WTC11 (cell line): Measurements from ENCODE around the gene MED26. TPM values are rescaled to one million over a fixed set of nuclear protein-coding genes. Genes with fewer than 3 reads are reported as not detected.

Source experiments
- ATAC-seq: fragments of 200-7000 bp; cut with Tn5 transposase; 2 replicates; pipeline ENCODE4 v1.10.0; 2021; ENCODE audit warnings: mild to moderate bottlenecking, moderate library complexity
- CTCF ChIA-PET: fragments of 300-600 bp; sonication (Branson Sonifier 250); formaldehyde crosslinking; loops from one replicate; lab custom pipeline; 2021; ENCODE audit warnings: antibody characterized with exemption; lab: Charles Lee
- POLR2A ChIA-PET: fragments of 350-600 bp; sonication (Branson Sonifier 250); formaldehyde crosslinking; loops from one replicate; lab custom pipeline; 2021; ENCODE audit warnings: antibody characterized with exemption; lab: Charles Lee
- DNase-seq: peaks from one replicate; pipeline ENCODE4 v3.0.0; 2021; ENCODE audit warnings: low spot score
- H3K27ac Mint-ChIP-seq: 2 replicates; pipeline ENCODE4 v1.8.0; 2021; ENCODE audit warnings: mixed read lengths
- H3K27me3 Mint-ChIP-seq: 2 replicates; pipeline ENCODE4 v1.8.0; 2021; ENCODE audit warnings: low read depth, mild to moderate bottlenecking, moderate library complexity, mixed read lengths
- H3K36me3 Mint-ChIP-seq: 2 replicates; pipeline ENCODE4 v1.8.0; 2021; ENCODE audit warnings: mixed read lengths
- H3K4me1 Mint-ChIP-seq: 2 replicates; pipeline ENCODE4 v1.8.0; 2022; ENCODE audit warnings: mixed read lengths
- H3K4me3 Mint-ChIP-seq: 2 replicates; pipeline ENCODE4 v1.8.0; 2021; ENCODE audit warnings: mild to moderate bottlenecking, moderate library complexity, mixed read lengths
- H3K9me3 Mint-ChIP-seq: 2 replicates; pipeline ENCODE4 v1.8.0; 2021; ENCODE audit warnings: mixed read lengths
- IRF2 ChIP-seq: sonication (generic); formaldehyde crosslinking; IDR thresholded peaks from 2 replicates; pipeline ENCODE4 v1.8.0; 2022; ENCODE audit warnings: low read depth, missing genetic modification reagents, borderline replicate concordance
- MXD4 ChIP-seq: fragments of 250-450 bp; sonication (Bioruptor Pico); IDR thresholded peaks from 2 replicates; pipeline ENCODE4 v1.8.0; 2021; ENCODE audit warnings: mild to moderate bottlenecking, moderate library complexity, borderline replicate concordance
- OVOL2 ChIP-seq: fragments of 250-450 bp; sonication (Bioruptor Pico); IDR thresholded peaks from 2 replicates; pipeline ENCODE4 v1.9.0; 2021; ENCODE audit warnings: mild to moderate bottlenecking, borderline replicate concordance
- SOX15 ChIP-seq: fragments of 250-450 bp; sonication (Bioruptor Pico); IDR thresholded peaks from 2 replicates; pipeline ENCODE4 v1.9.0; 2021; ENCODE audit warnings: mild to moderate bottlenecking
- total RNA-seq: library from RNA; stranded (reverse); gene quantifications from 3 replicates; pipeline ENCODE4 v1.2.3, GENCODE V29; 2021
- TF ChIP-seq, protein P1 (sequence below): sonication (generic); formaldehyde crosslinking; IDR thresholded peaks from 2 replicates; pipeline ENCODE4 v1.8.0; 2022; ENCODE audit warnings: missing genetic modification reagents
- TF ChIP-seq, protein P2 (sequence below): sonication (generic); formaldehyde crosslinking; IDR thresholded peaks from 2 replicates; pipeline ENCODE4 v1.8.1; 2022; ENCODE audit warnings: low read depth, missing genetic modification reagents, borderline replicate concordance
- TF ChIP-seq, protein P3 (sequence below): sonication (generic); formaldehyde crosslinking; IDR thresholded peaks from 2 replicates; pipeline ENCODE4 v1.8.0; 2022; ENCODE audit warnings: mild to moderate bottlenecking, missing genetic modification reagents
- TF ChIP-seq, protein P4 (sequence below): sonication (generic); formaldehyde crosslinking; IDR thresholded peaks from 2 replicates; pipeline ENCODE4 v1.8.0; 2022; ENCODE audit warnings: mild to moderate bottlenecking, missing genetic modification reagents
- TF ChIP-seq, protein P5 (sequence below): sonication (generic); formaldehyde crosslinking; IDR thresholded peaks from 2 replicates; pipeline ENCODE4 v1.8.1; 2023; ENCODE audit warnings: mild to moderate bottlenecking, moderate library complexity, missing genetic modification reagents
- TF ChIP-seq, protein P6 (sequence below): sonication (generic); formaldehyde crosslinking; conservative IDR thresholded peaks from 2 replicates; pipeline ENCODE4 v1.8.1; 2022; ENCODE audit warnings: mild to moderate bottlenecking, missing genetic modification reagents
- TF ChIP-seq, protein P7 (sequence below): fragments of 250-450 bp; sonication (Bioruptor Pico); IDR thresholded peaks from 2 replicates; pipeline ENCODE4 v1.9.0; 2021; ENCODE audit warnings: mild to moderate bottlenecking
- TF ChIP-seq, protein P8 (sequence below): sonication (generic); formaldehyde crosslinking; IDR thresholded peaks from 2 replicates; pipeline ENCODE4 v1.8.1; 2022; ENCODE audit warnings: mild to moderate bottlenecking, moderate library complexity, missing genetic modification reagents
- TF ChIP-seq, protein P9 (sequence below): sonication (generic); formaldehyde crosslinking; IDR thresholded peaks from 2 replicates; pipeline ENCODE4 v1.8.1; 2022; ENCODE audit warnings: low read depth, mild to moderate bottlenecking, moderate library complexity, missing genetic modification reagents, borderline replicate concordance
- TF ChIP-seq, protein P10 (sequence below): sonication (generic); formaldehyde crosslinking; IDR thresholded peaks from 2 replicates; pipeline ENCODE4 v1.8.1; 2022; ENCODE audit warnings: missing genetic modification reagents, borderline replicate concordance

MED26 gene
- total RNA-seq, 1 experiment from 2014 or later, result 14.2 TPM

DNA sequence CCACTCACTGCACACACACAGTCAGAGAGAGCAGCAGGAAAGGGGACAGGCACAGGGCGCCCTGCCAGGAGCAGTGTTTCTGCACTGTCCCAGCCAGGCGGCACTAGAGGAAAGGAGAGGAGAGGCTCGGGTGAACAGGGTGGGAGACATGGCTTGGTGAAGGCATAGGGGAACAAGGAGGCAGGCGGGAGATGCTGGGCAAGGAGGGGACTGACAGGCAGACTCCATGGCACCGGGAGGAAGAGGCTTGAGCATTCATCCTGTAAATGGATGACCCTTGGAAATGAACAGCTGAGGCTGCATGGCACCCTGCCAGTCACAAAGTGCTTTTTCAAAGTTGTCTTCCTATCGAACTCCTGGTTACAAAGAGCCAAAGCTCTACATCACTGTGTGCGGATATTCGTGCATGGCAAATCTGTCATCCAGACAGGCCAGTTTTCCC lies 22.4 kb downstream of the MED26 start (continued):
- TF ChIP-seq, protein P1, sequence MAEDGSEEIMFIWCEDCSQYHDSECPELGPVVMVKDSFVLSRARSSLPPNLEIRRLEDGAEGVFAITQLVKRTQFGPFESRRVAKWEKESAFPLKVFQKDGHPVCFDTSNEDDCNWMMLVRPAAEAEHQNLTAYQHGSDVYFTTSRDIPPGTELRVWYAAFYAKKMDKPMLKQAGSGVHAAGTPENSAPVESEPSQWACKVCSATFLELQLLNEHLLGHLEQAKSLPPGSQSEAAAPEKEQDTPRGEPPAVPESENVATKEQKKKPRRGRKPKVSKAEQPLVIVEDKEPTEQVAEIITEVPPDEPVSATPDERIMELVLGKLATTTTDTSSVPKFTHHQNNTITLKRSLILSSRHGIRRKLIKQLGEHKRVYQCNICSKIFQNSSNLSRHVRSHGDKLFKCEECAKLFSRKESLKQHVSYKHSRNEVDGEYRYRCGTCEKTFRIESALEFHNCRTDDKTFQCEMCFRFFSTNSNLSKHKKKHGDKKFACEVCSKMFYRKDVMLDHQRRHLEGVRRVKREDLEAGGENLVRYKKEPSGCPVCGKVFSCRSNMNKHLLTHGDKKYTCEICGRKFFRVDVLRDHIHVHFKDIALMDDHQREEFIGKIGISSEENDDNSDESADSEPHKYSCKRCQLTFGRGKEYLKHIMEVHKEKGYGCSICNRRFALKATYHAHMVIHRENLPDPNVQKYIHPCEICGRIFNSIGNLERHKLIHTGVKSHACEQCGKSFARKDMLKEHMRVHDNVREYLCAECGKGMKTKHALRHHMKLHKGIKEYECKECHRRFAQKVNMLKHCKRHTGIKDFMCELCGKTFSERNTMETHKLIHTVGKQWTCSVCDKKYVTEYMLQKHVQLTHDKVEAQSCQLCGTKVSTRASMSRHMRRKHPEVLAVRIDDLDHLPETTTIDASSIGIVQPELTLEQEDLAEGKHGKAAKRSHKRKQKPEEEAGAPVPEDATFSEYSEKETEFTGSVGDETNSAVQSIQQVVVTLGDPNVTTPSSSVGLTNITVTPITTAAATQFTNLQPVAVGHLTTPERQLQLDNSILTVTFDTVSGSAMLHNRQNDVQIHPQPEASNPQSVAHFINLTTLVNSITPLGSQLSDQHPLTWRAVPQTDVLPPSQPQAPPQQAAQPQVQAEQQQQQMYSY (CRISPR knock-in tag), result no peak

DNA sequence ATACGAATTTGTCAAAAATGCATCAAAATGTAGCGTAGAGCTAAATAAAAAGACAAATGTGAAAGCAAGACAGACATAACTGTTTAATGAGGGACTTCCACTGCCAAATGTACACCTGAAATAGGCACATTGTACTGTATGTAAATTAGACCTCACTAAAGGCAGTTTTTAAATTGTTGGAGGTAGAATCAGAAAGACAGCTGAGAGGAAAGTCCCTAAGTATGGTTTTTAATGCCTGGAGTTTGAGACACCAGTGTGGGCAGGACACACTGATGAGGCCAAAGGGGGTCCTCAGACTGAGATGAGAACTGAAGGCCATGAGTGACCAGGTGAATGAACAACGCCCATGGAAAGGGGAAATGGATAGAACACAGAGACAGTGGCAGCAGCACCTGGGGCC lies 22.9 kb downstream of the MED26 start:
- peak overlapping the region; percentile 45; the same call in 1 of the 2 replicates for H3K27ac Mint-ChIP-seq
- no peak overlapping the region for H3K4me3 Mint-ChIP-seq
- ATAC-seq, result no peak

More for the DNA sequence above, 22.9 kb downstream of the MED26 start:
- TF ChIP-seq, protein P2, sequence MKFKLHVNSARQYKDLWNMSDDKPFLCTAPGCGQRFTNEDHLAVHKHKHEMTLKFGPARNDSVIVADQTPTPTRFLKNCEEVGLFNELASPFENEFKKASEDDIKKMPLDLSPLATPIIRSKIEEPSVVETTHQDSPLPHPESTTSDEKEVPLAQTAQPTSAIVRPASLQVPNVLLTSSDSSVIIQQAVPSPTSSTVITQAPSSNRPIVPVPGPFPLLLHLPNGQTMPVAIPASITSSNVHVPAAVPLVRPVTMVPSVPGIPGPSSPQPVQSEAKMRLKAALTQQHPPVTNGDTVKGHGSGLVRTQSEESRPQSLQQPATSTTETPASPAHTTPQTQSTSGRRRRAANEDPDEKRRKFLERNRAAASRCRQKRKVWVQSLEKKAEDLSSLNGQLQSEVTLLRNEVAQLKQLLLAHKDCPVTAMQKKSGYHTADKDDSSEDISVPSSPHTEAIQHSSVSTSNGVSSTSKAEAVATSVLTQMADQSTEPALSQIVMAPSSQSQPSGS (CRISPR knock-in tag), result no peak
- TF ChIP-seq, protein P3, sequence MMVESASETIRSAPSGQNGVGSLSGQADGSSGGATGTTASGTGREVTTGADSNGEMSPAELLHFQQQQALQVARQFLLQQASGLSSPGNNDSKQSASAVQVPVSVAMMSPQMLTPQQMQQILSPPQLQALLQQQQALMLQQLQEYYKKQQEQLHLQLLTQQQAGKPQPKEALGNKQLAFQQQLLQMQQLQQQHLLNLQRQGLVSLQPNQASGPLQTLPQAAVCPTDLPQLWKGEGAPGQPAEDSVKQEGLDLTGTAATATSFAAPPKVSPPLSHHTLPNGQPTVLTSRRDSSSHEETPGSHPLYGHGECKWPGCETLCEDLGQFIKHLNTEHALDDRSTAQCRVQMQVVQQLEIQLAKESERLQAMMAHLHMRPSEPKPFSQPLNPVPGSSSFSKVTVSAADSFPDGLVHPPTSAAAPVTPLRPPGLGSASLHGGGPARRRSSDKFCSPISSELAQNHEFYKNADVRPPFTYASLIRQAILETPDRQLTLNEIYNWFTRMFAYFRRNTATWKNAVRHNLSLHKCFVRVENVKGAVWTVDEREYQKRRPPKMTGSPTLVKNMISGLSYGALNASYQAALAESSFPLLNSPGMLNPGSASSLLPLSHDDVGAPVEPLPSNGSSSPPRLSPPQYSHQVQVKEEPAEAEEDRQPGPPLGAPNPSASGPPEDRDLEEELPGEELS (CRISPR knock-in tag), result no peak
- TF ChIP-seq, protein P4, sequence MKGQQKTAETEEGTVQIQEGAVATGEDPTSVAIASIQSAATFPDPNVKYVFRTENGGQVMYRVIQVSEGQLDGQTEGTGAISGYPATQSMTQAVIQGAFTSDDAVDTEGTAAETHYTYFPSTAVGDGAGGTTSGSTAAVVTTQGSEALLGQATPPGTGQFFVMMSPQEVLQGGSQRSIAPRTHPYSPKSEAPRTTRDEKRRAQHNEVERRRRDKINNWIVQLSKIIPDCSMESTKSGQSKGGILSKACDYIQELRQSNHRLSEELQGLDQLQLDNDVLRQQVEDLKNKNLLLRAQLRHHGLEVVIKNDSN, result no peak
- TF ChIP-seq IRF2 (no peak), SOX15 (CRISPR knock-in tag) (no peak), MXD4 (CRISPR knock-in tag) (no peak), OVOL2 (no peak)
- TF ChIP-seq, protein P5, sequence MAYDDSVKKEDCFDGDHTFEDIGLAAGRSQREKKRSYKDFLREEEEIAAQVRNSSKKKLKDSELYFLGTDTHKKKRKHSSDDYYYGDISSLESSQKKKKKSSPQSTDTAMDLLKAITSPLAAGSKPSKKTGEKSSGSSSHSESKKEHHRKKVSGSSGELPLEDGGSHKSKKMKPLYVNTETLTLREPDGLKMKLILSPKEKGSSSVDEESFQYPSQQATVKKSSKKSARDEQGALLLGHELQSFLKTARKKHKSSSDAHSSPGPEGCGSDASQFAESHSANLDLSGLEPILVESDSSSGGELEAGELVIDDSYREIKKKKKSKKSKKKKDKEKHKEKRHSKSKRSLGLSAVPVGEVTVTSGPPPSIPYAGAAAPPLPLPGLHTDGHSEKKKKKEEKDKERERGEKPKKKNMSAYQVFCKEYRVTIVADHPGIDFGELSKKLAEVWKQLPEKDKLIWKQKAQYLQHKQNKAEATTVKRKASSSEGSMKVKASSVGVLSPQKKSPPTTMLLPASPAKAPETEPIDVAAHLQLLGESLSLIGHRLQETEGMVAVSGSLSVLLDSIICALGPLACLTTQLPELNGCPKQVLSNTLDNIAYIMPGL (CRISPR knock-in tag), result no peak
- TF ChIP-seq, protein P6, sequence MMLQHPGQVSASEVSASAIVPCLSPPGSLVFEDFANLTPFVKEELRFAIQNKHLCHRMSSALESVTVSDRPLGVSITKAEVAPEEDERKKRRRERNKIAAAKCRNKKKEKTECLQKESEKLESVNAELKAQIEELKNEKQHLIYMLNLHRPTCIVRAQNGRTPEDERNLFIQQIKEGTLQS (CRISPR knock-in tag), result no peak
- TF ChIP-seq, protein P7, sequence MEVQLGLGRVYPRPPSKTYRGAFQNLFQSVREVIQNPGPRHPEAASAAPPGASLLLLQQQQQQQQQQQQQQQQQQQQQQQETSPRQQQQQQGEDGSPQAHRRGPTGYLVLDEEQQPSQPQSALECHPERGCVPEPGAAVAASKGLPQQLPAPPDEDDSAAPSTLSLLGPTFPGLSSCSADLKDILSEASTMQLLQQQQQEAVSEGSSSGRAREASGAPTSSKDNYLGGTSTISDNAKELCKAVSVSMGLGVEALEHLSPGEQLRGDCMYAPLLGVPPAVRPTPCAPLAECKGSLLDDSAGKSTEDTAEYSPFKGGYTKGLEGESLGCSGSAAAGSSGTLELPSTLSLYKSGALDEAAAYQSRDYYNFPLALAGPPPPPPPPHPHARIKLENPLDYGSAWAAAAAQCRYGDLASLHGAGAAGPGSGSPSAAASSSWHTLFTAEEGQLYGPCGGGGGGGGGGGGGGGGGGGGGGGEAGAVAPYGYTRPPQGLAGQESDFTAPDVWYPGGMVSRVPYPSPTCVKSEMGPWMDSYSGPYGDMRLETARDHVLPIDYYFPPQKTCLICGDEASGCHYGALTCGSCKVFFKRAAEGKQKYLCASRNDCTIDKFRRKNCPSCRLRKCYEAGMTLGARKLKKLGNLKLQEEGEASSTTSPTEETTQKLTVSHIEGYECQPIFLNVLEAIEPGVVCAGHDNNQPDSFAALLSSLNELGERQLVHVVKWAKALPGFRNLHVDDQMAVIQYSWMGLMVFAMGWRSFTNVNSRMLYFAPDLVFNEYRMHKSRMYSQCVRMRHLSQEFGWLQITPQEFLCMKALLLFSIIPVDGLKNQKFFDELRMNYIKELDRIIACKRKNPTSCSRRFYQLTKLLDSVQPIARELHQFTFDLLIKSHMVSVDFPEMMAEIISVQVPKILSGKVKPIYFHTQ (CRISPR knock-in tag), result no peak
- TF ChIP-seq, protein P8, sequence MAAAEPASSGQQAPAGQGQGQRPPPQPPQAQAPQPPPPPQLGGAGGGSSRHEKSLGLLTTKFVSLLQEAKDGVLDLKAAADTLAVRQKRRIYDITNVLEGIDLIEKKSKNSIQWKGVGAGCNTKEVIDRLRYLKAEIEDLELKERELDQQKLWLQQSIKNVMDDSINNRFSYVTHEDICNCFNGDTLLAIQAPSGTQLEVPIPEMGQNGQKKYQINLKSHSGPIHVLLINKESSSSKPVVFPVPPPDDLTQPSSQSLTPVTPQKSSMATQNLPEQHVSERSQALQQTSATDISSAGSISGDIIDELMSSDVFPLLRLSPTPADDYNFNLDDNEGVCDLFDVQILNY, result no peak
- TF ChIP-seq, protein P9, sequence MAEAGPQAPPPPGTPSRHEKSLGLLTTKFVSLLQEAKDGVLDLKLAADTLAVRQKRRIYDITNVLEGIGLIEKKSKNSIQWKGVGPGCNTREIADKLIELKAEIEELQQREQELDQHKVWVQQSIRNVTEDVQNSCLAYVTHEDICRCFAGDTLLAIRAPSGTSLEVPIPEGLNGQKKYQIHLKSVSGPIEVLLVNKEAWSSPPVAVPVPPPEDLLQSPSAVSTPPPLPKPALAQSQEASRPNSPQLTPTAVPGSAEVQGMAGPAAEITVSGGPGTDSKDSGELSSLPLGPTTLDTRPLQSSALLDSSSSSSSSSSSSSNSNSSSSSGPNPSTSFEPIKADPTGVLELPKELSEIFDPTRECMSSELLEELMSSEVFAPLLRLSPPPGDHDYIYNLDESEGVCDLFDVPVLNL, result no peak
- TF ChIP-seq, protein P10, sequence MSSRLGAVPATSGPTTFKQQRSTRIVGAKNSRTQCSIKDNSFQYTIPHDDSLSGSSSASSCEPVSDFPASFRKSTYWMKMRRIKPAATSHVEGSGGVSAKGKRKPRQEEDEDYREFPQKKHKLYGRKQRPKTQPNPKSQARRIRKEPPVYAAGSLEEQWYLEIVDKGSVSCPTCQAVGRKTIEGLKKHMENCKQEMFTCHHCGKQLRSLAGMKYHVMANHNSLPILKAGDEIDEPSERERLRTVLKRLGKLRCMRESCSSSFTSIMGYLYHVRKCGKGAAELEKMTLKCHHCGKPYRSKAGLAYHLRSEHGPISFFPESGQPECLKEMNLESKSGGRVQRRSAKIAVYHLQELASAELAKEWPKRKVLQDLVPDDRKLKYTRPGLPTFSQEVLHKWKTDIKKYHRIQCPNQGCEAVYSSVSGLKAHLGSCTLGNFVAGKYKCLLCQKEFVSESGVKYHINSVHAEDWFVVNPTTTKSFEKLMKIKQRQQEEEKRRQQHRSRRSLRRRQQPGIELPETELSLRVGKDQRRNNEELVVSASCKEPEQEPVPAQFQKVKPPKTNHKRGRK (CRISPR knock-in tag), result no peak
- H3K9me3 Mint-ChIP-seq, result no peaks in the 10 kb centered on the region
- no peak for DNase-seq
- CTCF ChIA-PET, result no interaction called here
- H3K27me3 Mint-ChIP-seq, result no peaks in the 10 kb centered on the region
- POLR2A ChIA-PET, result no interaction called here
- H3K4me1 Mint-ChIP-seq, result no peaks in the 10 kb centered on the region
- no peaks in the 10 kb centered on the region for H3K36me3 Mint-ChIP-seq
